K562 (cell line): ENCODE measurements around the gene RNF113B. TPM values are rescaled to one million over a fixed set of nuclear protein-coding genes. Genes with fewer than 3 reads are reported as not detected.

Source experiments
- ATAC-seq: fragments of 200-7000 bp; cut with Tn5 transposase; 3 replicates; pipeline ENCODE4 v1.9.1; 2020; ENCODE audit warnings: moderate library complexity
- BruUV-seq: library from RNA; stranded (reverse); fragments of 400-500 nt; replicated peaks from 2 replicates; lab custom pipeline; 2021; lab: Mats Ljungman, UMichigan
- CTCF ChIA-PET: fragments of 300-600 bp; formaldehyde crosslinking; extraction: SDS; loops from one replicate; lab custom pipeline; 2021; ENCODE audit warnings: low intra/inter-chr PET ratio; lab: Yijun Ruan, JAX
- POLR2A ChIA-PET: fragments of 300-600, 350-650 bp; sonication (Branson Sonifier 250); formaldehyde crosslinking; extraction: SDS; loops from one replicate; lab custom pipeline; 2021; ENCODE audit warnings: antibody characterized with exemption, inconsistent platforms; lab: Yijun Ruan, JAX
- DNase-seq, 4 experiments: peaks; one replicate each; pipeline versions ENCODE4 v3.0.0 to v3.0.0-alpha.2; 2011 to 2018; ENCODE audit warnings: low spot score in 3 of 4, mixed read lengths in 3 of 4; ENCODE audit errors: extremely low read depth in 1 of 4
- FAIRE-seq: peaks from 2 replicates; lab custom pipeline; 2011; peaks lifted over from hg19 to GRCh38; lab: Jason Lieb, UNC
- H2AFZ ChIP-seq: 2 replicates; pipeline ENCODE4 v1.6.0; 2011; ENCODE audit warnings: low read depth, low read length, control low read depth, inconsistent platforms
- H3K27ac ChIP-seq: fragments of 200-600 bp; 3 replicates; pipeline ENCODE4 v1.8.0; 2011; ENCODE audit warnings: low read depth, mild to moderate bottlenecking, control low read depth, inconsistent platforms, low read length, moderate library complexity, mixed read lengths; ENCODE audit errors: extremely low read depth
- H3K27me3 ChIP-seq, 2 experiments: fragments of 300-600 bp in 1 of 2; 2 replicates in 1 of 2; 3 replicates in 1 of 2; pipeline versions ENCODE4 v1.6.0 to v1.8.0; 2011; ENCODE audit warnings: inconsistent platforms in 2 of 2, low read length in 2 of 2, mild to moderate bottlenecking in 1 of 2, mixed read lengths in 1 of 2, moderate library complexity in 1 of 2; ENCODE audit not compliant: control insufficient read depth in 2 of 2, insufficient read depth in 2 of 2
- H3K36me3 ChIP-seq: fragments of 300-600 bp; 3 replicates; pipeline ENCODE4 v1.8.0; 2011; ENCODE audit warnings: mild to moderate bottlenecking, low read length, inconsistent platforms; ENCODE audit not compliant: control insufficient read depth, insufficient read depth
- H3K4me1 ChIP-seq, 2 experiments: fragments of 200-600 bp in 1 of 2; replicated peaks in 1 of 2; 2 replicates in 1 of 2; 3 replicates in 1 of 2; pipeline versions ENCODE4 v1.5.1 to v1.8.0; 2011; ENCODE audit warnings: inconsistent platforms in 2 of 2, low read length in 2 of 2, mild to moderate bottlenecking in 1 of 2, mixed read lengths in 1 of 2, moderate library complexity in 1 of 2; ENCODE audit not compliant: control insufficient read depth in 2 of 2, insufficient read depth in 2 of 2
- H3K4me2 ChIP-seq: 2 replicates; pipeline ENCODE4 v1.6.1; 2011; ENCODE audit warnings: low read length, control low read depth, inconsistent platforms, mixed read lengths; ENCODE audit not compliant: insufficient read depth
- H3K4me3 ChIP-seq: fragments of 200-600 bp; sonication (generic), shearing (Covaris generic); 2 replicates; pipeline ENCODE4 v1.5.1; 2016; ENCODE audit warnings: control low read depth, inconsistent platforms
- H3K79me2 ChIP-seq: fragments of 200-600 bp; 3 replicates; pipeline ENCODE4 v1.8.0; 2011; ENCODE audit warnings: low read length, inconsistent platforms; ENCODE audit not compliant: control insufficient read depth, insufficient read depth
- H3K9ac ChIP-seq, 2 experiments: 2 replicates each; pipeline versions ENCODE4 v1.6.0 to v1.6.1; 2011; ENCODE audit warnings: low read depth in 2 of 2, low read length in 2 of 2, control low read depth in 1 of 2, inconsistent platforms in 1 of 2, mild to moderate bottlenecking in 1 of 2, mixed read lengths in 1 of 2; ENCODE audit not compliant: insufficient read depth in 1 of 2
- H3K9me1 ChIP-seq: one replicate; pipeline ENCODE4 v1.6.0; 2011; ENCODE audit warnings: inconsistent platforms, mild to moderate bottlenecking, low read length, moderate library complexity; ENCODE audit not compliant: control insufficient read depth, insufficient read depth
- H3K9me3 ChIP-seq: replicated peaks from 2 replicates; pipeline ENCODE4 v1.5.1; 2011; ENCODE audit warnings: low read depth, low read length, inconsistent platforms; ENCODE audit not compliant: control insufficient read depth, insufficient read depth
- H4K20me1 ChIP-seq: replicated peaks from 2 replicates; pipeline ENCODE4 v1.6.1; 2011; ENCODE audit warnings: low read length, inconsistent platforms, mixed read lengths; ENCODE audit not compliant: control insufficient read depth, insufficient read depth
- ARNT ChIP-seq, 2 experiments: fragments of 450-650 bp; IDR thresholded peaks; 2 replicates each; pipeline ENCODE4 v1.6.1; 2016; ENCODE audit warnings: mild to moderate bottlenecking in 1 of 2
- CHD1 ChIP-seq: fragments of 200-600 bp; sonication (generic); IDR thresholded peaks from one replicate; pipeline ENCODE4 v1.6.1; 2012; ENCODE audit warnings: mild to moderate bottlenecking, moderate library complexity, low read length, inconsistent platforms
- HLTF ChIP-seq: fragments of 450-650 bp; IDR thresholded peaks from 2 replicates; pipeline ENCODE4 v1.6.1; 2016
- HMGXB4 ChIP-seq: sonication (generic); formaldehyde crosslinking; IDR thresholded peaks from 2 replicates; pipeline ENCODE4 v1.8.1; 2023; ENCODE audit warnings: mild to moderate bottlenecking, missing genetic modification reagents
- ILF3 ChIP-seq: fragments of 450-650 bp; IDR thresholded peaks from 2 replicates; pipeline ENCODE4 v1.6.1; 2018; ENCODE audit warnings: antibody characterized with exemption, mild to moderate bottlenecking, moderate library complexity, borderline replicate concordance
- ILK ChIP-seq: fragments of 450-650 bp; IDR thresholded peaks from 2 replicates; pipeline ENCODE4 v1.6.1; 2016; ENCODE audit warnings: missing genetic modification characterization, low read depth, mild to moderate bottlenecking, missing compliant biosample characterization, moderate library complexity, borderline replicate concordance
- L3MBTL2 ChIP-seq: fragments of 450-650 bp; IDR thresholded peaks from 2 replicates; pipeline ENCODE4 v1.6.1; 2016; ENCODE audit warnings: mild to moderate bottlenecking, moderate library complexity
- NR2F6 ChIP-seq: fragments of 450-650 bp; formaldehyde crosslinking; IDR thresholded peaks from 2 replicates; pipeline ENCODE4 v1.4.0; 2020; ENCODE audit warnings: mild to moderate bottlenecking
- NR3C1 ChIP-seq: sonication (generic); formaldehyde crosslinking; IDR thresholded peaks from 2 replicates; pipeline ENCODE4 v1.8.1; 2022; ENCODE audit warnings: missing genetic modification reagents
- SETDB1 ChIP-seq: IDR thresholded peaks from one replicate; pipeline ENCODE4 v1.6.1; 2012; ENCODE audit warnings: low read length, control low read depth, inconsistent platforms
- SIN3B ChIP-seq: fragments of 450-650 bp; IDR thresholded peaks from 2 replicates; pipeline ENCODE4 v1.6.1; 2017; ENCODE audit warnings: low read depth, mild to moderate bottlenecking, moderate library complexity
- SREBF2 ChIP-seq: sonication (generic); formaldehyde crosslinking; IDR thresholded peaks from 2 replicates; pipeline ENCODE4 v1.4.0; 2020; ENCODE audit warnings: mild to moderate bottlenecking, missing genetic modification reagents
- ZBTB26 ChIP-seq: fragments of 450-650 bp; formaldehyde crosslinking; IDR thresholded peaks from 2 replicates; pipeline ENCODE4 v1.4.0; 2022; ENCODE audit warnings: missing genetic modification characterization
- ZNF232 ChIP-seq: sonication (generic); formaldehyde crosslinking; IDR thresholded peaks from 2 replicates; pipeline ENCODE4 v1.8.0; 2022; ENCODE audit warnings: mild to moderate bottlenecking, missing genetic modification reagents
- WGBS: fragments of 100-300 bp; shearing (Covaris generic); methylation state at CpG from one replicate; pipeline ENCODE4 v1.1.6; 2016; ENCODE audit warnings: low coverage, mixed read lengths; ENCODE audit not compliant: insufficient coverage; ENCODE audit errors: missing lambda C conversion rate; 5-methylcytosine and 5-hydroxymethylcytosine counted together
- in situ Hi-C: fragments of 300-500 bp; cut with MboI; formaldehyde crosslinking; loops from 4 replicates; pipeline ENCODE4 v1.15.0; 2018; ENCODE audit warnings: inconsistent platforms, mixed read lengths
- intact Hi-C: fragments of 100-400 bp; cut with micrococcal nuclease; formaldehyde crosslinking; loops from 2 replicates; pipeline ENCODE4 v1.14.2; 2022
- polyA plus RNA-seq, 8 experiments: library from polyadenylated mRNA; depleted of rRNA in 4 of 8; stranded (reverse) in 5 of 8; unstranded in 3 of 8; fragments of >200 nt; fragmentation: Nextera tagmentation in 2 of 8; fragmentation: Illumina TruSeq in 1 of 8; extraction: Ambion mirVana in 2 of 8; extraction: Trizol in 1 of 8; gene quantifications; 2 replicates each; pipeline versions ENCODE4 v1.2.1 to v1.2.3, GENCODE V29; 2011 to 2014; ENCODE audit warnings: inconsistent platforms in 1 of 8, missing spikeins in 1 of 8
- total RNA-seq, 7 experiments: library from RNA; depleted of rRNA in 6 of 7; stranded (reverse); fragments of >200 nt in 6 of 7; fragmentation: Illumina TruSeq in 2 of 7; extraction: Trizol in 2 of 7; gene quantifications; 2 replicates each; pipeline versions ENCODE4 v1.2.1 to v1.2.3, GENCODE V29; 2011 to 2021; ENCODE audit warnings: low replicate concordance in 1 of 7

RNF113B gene
- total and polyA plus RNA-seq, 9 of the 15 experiments (the other 6 are each of a cell fraction or from before 2014, with no cell fraction given) = 0.09 TPM; not detected in 8

GRCh38 chr13:98201984-98202383 lies 24.9 kb upstream of the RNF113B start (continued):
- TF ChIP-seq HMGXB4 (CRISPR knock-in tag) (no peak), CHD1 (no peak), SREBF2 (CRISPR knock-in tag) (no peak), L3MBTL2 (no peak), HLTF (no peak), NR2F6 (CRISPR knock-in tag) (no peak), NR3C1 (CRISPR knock-in tag) (no peak), SIN3B (no peak), ILK (tag) (no peak), SETDB1 (no peak)

- Histone ChIP-seq H3K27me3 (no peaks in the 10 kb centered on the region; a peak in 3 of 5 replicates), H3K4me1 (no peaks in the 10 kb centered on the region), H3K9me3 (no peaks in the 10 kb centered on the region), H3K79me2 (no peaks in the 10 kb centered on the region), H3K27ac (no peak overlapping the region), H3K4me3 (no peak overlapping the region), H3K4me2 (no peak overlapping the region), H3K36me3 (no peaks in the 10 kb centered on the region), H2AFZ (no peak overlapping the region), H3K9me1 (no peaks in the 10 kb centered on the region), H3K9ac (no peak overlapping the region), H4K20me1 (no peaks in the 10 kb centered on the region)
- no peak for TF ChIP-seq ZNF232
- TF ChIP-seq ZBTB26 (CRISPR knock-in tag) = no peak
- TF ChIP-seq ILF3 = no peak
- no peak for TF ChIP-seq ARNT (IDR thresholded peaks at IDR 0.05)
- DNase-seq (no peak), FAIRE-seq (no peak), ATAC-seq (no peak)
- intact Hi-C loops (no loop called here), in situ Hi-C loops (no loop called here)
- 0% methylated on average over 8 of the region's 8 CpGs for WGBS
- no TSS peak for BruUV-seq
- POLR2A ChIA-PET = no interaction called here
- CTCF ChIA-PET = no interaction called here
Measured at GRCh38 chr13:98201189-98201588, 24.1 kb upstream of the RNF113B start.
